Astrocyte (in vitro differentiated cells and primary cell): ENCODE data around the gene PTPRE.

ENCODE experiments used
- CTCF ChIP-seq: IDR thresholded peaks from 2 replicates; pipeline ENCODE4 v1.5.1; 2011; ENCODE audit warnings: low read depth, mild to moderate bottlenecking, inconsistent platforms, low read length, moderate library complexity; ENCODE audit not compliant: insufficient read depth
- EZH2 ChIP-seq: IDR thresholded peaks from 2 replicates; pipeline ENCODE4 v1.6.1; 2012; ENCODE audit warnings: mild to moderate bottlenecking, low read length, inconsistent platforms; ENCODE audit not compliant: insufficient read depth

GRCh38 chr10:127916826-127917225 is 9.9 kb downstream of the PTPRE start:
- TF ChIP-seq CTCF = no peak
- no peak for TF ChIP-seq EZH2
